ENCODE data around the gene JPH2. TPM values are rescaled to one million over a fixed set of nuclear protein-coding genes. Genes with fewer than 3 reads are reported as not detected.

JPH2 gene
- total RNA-seq, 1 donor from 2014 or later, result 18.5 TPM

- no peaks in the 10 kb centered on the region for H3K36me3 ChIP-seq (ENCODE audit: insufficient read depth, low read length)
- H3K79me2 ChIP-seq (ENCODE audit: insufficient read depth, low read length), result no peaks in the 10 kb centered on the region
- no peaks in the 10 kb centered on the region for H3K27me3 ChIP-seq (ENCODE audit: insufficient read depth, low read length)
- no peak overlapping the region for H3K9ac ChIP-seq (ENCODE audit: low read length)
- H3K4me1 Mint-ChIP-seq (ENCODE audit: low read depth, unreplicated experiment), result peaks cover 20% of the 10 kb centered on the region
- no peak overlapping the region for H3K27ac Mint-ChIP-seq (ENCODE audit: unreplicated experiment)
- DNase-seq (ENCODE audit: low read depth), result no peak
- H3K4me1 ChIP-seq (ENCODE audit: insufficient read depth, low read length), result peaks cover 13% of the 10 kb centered on the region
- no peak for FAIRE-seq
- H2AFZ ChIP-seq (ENCODE audit: low read depth, low read length), result no peak overlapping the region
- H3K4me3 Mint-ChIP-seq (ENCODE audit: unreplicated experiment), result no peak overlapping the region
- no peaks in the 10 kb centered on the region for H3K9me3 ChIP-seq (ENCODE audit: insufficient read depth, low read depth, low read length)
- no peaks in the 10 kb centered on the region for H3K27me3 Mint-ChIP-seq (ENCODE audit: low read depth, unreplicated experiment)
- no peak for TF ChIP-seq EZH2 (IDR thresholded peaks at IDR 0.05; ENCODE audit: insufficient read depth, low read length)
- TF ChIP-seq, protein P1, sequence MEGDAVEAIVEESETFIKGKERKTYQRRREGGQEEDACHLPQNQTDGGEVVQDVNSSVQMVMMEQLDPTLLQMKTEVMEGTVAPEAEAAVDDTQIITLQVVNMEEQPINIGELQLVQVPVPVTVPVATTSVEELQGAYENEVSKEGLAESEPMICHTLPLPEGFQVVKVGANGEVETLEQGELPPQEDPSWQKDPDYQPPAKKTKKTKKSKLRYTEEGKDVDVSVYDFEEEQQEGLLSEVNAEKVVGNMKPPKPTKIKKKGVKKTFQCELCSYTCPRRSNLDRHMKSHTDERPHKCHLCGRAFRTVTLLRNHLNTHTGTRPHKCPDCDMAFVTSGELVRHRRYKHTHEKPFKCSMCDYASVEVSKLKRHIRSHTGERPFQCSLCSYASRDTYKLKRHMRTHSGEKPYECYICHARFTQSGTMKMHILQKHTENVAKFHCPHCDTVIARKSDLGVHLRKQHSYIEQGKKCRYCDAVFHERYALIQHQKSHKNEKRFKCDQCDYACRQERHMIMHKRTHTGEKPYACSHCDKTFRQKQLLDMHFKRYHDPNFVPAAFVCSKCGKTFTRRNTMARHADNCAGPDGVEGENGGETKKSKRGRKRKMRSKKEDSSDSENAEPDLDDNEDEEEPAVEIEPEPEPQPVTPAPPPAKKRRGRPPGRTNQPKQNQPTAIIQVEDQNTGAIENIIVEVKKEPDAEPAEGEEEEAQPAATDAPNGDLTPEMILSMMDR (IDR thresholded peaks at IDR 0.05; ENCODE audit: insufficient read depth, low read depth, low read length), result no peak
- peaks cover 3% of the 10 kb centered on the region for H3K9me3 Mint-ChIP-seq (ENCODE audit: unreplicated experiment)
- H3K36me3 Mint-ChIP-seq (ENCODE audit: low read depth, unreplicated experiment), result peaks cover 14% of the 10 kb centered on the region
- no peak overlapping the region for H3K4me3 ChIP-seq (ENCODE audit: insufficient read depth, low read depth, low read length)
- no peaks in the 10 kb centered on the region for H4K20me1 ChIP-seq (ENCODE audit: insufficient read depth, low read length)
- H3K27ac ChIP-seq (ENCODE audit: low read depth, low read length), result no peak overlapping the region
- H3K4me2 ChIP-seq (ENCODE audit: low read length), result no peak overlapping the region
These were observed 13.1 kb downstream of the JPH2 start for GRCh38 chr20:44173846-44174245.

DNA sequence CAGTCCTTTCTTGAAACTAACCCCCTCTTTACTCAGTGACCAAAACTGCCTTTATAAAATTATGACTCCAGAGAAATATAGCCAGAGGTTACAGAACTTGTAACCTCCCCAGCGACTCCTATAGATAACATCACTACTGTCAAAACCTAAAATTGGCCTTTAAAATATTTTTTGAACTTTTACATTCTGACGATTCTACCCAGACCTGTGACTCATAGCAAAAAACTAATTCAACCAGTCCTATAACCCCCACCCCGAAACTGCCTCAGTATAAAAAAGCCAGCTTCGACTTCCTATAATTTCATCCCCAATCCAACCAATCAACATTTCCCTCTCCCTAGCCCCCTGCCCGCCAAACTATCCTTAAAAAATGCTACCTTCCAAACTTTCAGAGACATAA is 13.9 kb downstream of the JPH2 start:
- H3K4me1 Mint-ChIP-seq (ENCODE audit: low read depth, unreplicated experiment), result peaks cover 20% of the 10 kb centered on the region
- H3K27me3 ChIP-seq (ENCODE audit: insufficient read depth, low read length), result no peaks in the 10 kb centered on the region
- DNase-seq (ENCODE audit: low read depth) (no peak), FAIRE-seq (no peak)
- H3K27me3 Mint-ChIP-seq (ENCODE audit: low read depth, unreplicated experiment), result no peaks in the 10 kb centered on the region
- TF ChIP-seq EZH2 (IDR thresholded peaks at IDR 0.05; ENCODE audit: insufficient read depth, low read length), result no peak
- TF ChIP-seq, protein P1 (IDR thresholded peaks at IDR 0.05; ENCODE audit: insufficient read depth, low read depth, low read length), result no peak
- H3K9ac ChIP-seq (ENCODE audit: low read length), result no peak overlapping the region
- no peak overlapping the region for H3K4me3 Mint-ChIP-seq (ENCODE audit: unreplicated experiment)
- no peaks in the 10 kb centered on the region for H4K20me1 ChIP-seq (ENCODE audit: insufficient read depth, low read length)
- H3K4me2 ChIP-seq (ENCODE audit: low read length), result no peak overlapping the region
- no peak overlapping the region for H3K27ac ChIP-seq (ENCODE audit: low read depth, low read length)
- H3K36me3 Mint-ChIP-seq (ENCODE audit: low read depth, unreplicated experiment), result peaks cover 14% of the 10 kb centered on the region
- no peaks in the 10 kb centered on the region for H3K36me3 ChIP-seq (ENCODE audit: insufficient read depth, low read length)
- H3K27ac Mint-ChIP-seq (ENCODE audit: unreplicated experiment), result no peak overlapping the region
- peaks cover 5% of the 10 kb centered on the region for H3K9me3 Mint-ChIP-seq (ENCODE audit: unreplicated experiment)
- no peaks in the 10 kb centered on the region for H3K9me3 ChIP-seq (ENCODE audit: insufficient read depth, low read depth, low read length)
- no peaks in the 10 kb centered on the region for H3K79me2 ChIP-seq (ENCODE audit: insufficient read depth, low read length)
- H3K4me3 ChIP-seq (ENCODE audit: insufficient read depth, low read depth, low read length), result no peak overlapping the region
- no peak overlapping the region for H2AFZ ChIP-seq (ENCODE audit: low read depth, low read length)
- peaks cover 13% of the 10 kb centered on the region for H3K4me1 ChIP-seq (ENCODE audit: insufficient read depth, low read length)

DNA sequence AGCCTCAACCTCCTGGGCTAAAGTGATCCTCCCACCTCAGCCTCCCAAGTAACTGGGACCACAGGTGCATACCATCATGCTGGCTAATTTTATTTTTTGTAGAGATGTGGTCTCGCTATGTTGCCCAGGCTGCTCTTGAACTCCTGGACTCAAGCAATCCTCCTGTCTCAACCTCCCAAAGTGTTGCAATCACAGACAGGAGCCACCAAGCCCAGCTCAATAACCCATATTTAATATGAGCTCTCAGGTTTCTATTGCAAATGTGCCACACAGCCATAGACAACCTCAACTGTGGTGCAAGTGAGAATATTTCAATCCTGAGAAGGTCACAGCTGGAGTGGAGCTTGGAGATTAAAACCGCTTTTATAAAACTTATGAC is 14.4 kb downstream of the JPH2 start:
- FAIRE-seq, result no peak
- no peak for DNase-seq (ENCODE audit: low read depth)
- Histone ChIP-seq H3K4me2 (ENCODE audit: low read length) (no peak overlapping the region), H3K9me3 (ENCODE audit: insufficient read depth, low read depth, low read length) (no peaks in the 10 kb centered on the region), H4K20me1 (ENCODE audit: insufficient read depth, low read length) (no peaks in the 10 kb centered on the region), H3K27me3 (ENCODE audit: insufficient read depth, low read length) (no peaks in the 10 kb centered on the region), H3K27ac (ENCODE audit: low read depth, low read length) (no peak overlapping the region), H3K4me1 (ENCODE audit: insufficient read depth, low read length) (peaks cover 13% of the 10 kb centered on the region), H3K9ac (ENCODE audit: low read length) (no peak overlapping the region), H3K79me2 (ENCODE audit: insufficient read depth, low read length) (no peaks in the 10 kb centered on the region), H3K36me3 (ENCODE audit: insufficient read depth, low read length) (no peaks in the 10 kb centered on the region), H2AFZ (ENCODE audit: low read depth, low read length) (no peak overlapping the region), H3K4me3 (ENCODE audit: insufficient read depth, low read depth, low read length) (no peak overlapping the region)
- peaks cover 9% of the 10 kb centered on the region for H3K36me3 Mint-ChIP-seq (ENCODE audit: low read depth, unreplicated experiment)
- no peaks in the 10 kb centered on the region for H3K27me3 Mint-ChIP-seq (ENCODE audit: low read depth, unreplicated experiment)
- no peak overlapping the region for H3K4me3 Mint-ChIP-seq (ENCODE audit: unreplicated experiment)
- H3K9me3 Mint-ChIP-seq (ENCODE audit: unreplicated experiment), result peaks cover 5% of the 10 kb centered on the region
- H3K4me1 Mint-ChIP-seq (ENCODE audit: low read depth, unreplicated experiment), result peaks cover 20% of the 10 kb centered on the region
- TF ChIP-seq, protein P1 (IDR thresholded peaks at IDR 0.05; ENCODE audit: insufficient read depth, low read depth, low read length), result no peak
- no peak for TF ChIP-seq EZH2 (IDR thresholded peaks at IDR 0.05; ENCODE audit: insufficient read depth, low read length)
- H3K27ac Mint-ChIP-seq (ENCODE audit: unreplicated experiment), result no peak overlapping the region
